Spinal cord (tissue), 10 donors: ENCODE measurements around the gene RUNDC3A. TPM values are rescaled to one million over a fixed set of nuclear protein-coding genes. Genes with fewer than 3 reads are reported as not detected.

Experiments
- DNase-seq, 6 donors: peaks; one replicate each; pipeline versions ENCODE4 v3.0.0 to v3.0.0-alpha.2; 2013 to 2015; ENCODE audit warnings: low spot score in 6 of 6, low read depth in 4 of 6
- H3K27ac ChIP-seq: one replicate; pipeline ENCODE4 v1.5.1; 2013; ENCODE audit warnings: low read depth, low read length, control low read depth
- H3K27me3 ChIP-seq: one replicate; pipeline ENCODE4 v1.6.1; 2013; ENCODE audit warnings: low read length; ENCODE audit not compliant: control insufficient read depth, insufficient read depth
- H3K36me3 ChIP-seq: one replicate; pipeline ENCODE4 v1.6.1; 2013; ENCODE audit warnings: low read length; ENCODE audit not compliant: control insufficient read depth, insufficient read depth
- H3K4me1 ChIP-seq: one replicate; pipeline ENCODE4 v1.6.1; 2013; ENCODE audit warnings: low read length; ENCODE audit not compliant: control insufficient read depth, insufficient read depth
- H3K4me3 ChIP-seq: one replicate; pipeline ENCODE4 v1.5.1; 2013; ENCODE audit warnings: low read depth, low read length, control low read depth
- H3K9me3 ChIP-seq: one replicate; pipeline ENCODE4 v1.6.1; 2013; ENCODE audit warnings: low read length; ENCODE audit not compliant: control insufficient read depth, insufficient read depth
- WGBS: methylation state at CpG from one replicate; pipeline ENCODE4 v1.1.5; 2013; ENCODE audit warnings: missing lambda C conversion rate; ENCODE audit not compliant: insufficient coverage; 5-methylcytosine and 5-hydroxymethylcytosine counted together
- polyA plus RNA-seq, 2 donors: library from polyadenylated mRNA; unstranded; fragments of 120-200 nt; gene quantifications; one replicate each; pipeline ENCODE4 v1.2.1, GENCODE V29; 2013; ENCODE audit not compliant: insufficient read length in 2 of 2
- total RNA-seq, 2 donors: library from RNA; depleted of rRNA in 1 of 2; stranded (reverse); fragments of 120-200 nt in 1 of 2; fragments of >200 nt in 1 of 2; gene quantifications; one replicate each; pipeline versions ENCODE4 v1.2.3 to v1.2.4, GENCODE V29; 2013 to 2014
- donor health status: healthy.

Gene RUNDC3A
- total and polyA plus RNA-seq, 4 donors, result 44.0 to 173 (median 112) TPM

DNA sequence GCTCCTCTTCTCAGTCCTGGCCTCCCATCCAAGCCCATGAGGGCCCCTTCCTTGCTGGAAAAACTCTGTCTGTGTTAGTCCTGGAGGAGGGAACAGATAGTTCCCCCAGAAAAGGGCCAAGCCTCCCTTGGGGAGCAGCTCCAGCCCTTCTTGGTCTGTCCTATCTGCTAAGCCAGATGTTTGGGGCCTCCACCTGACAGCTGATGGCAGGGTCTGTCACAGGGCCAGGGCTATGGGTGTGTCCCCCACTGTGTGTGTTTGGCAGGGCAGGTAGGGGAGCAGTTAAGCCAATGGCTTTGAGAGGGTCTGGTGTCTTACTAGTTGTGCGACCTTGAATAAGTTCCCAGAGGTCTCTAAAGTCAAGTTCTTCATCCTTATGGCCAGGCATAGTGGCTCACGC, 26.8 kb upstream of the RUNDC3A start:
- Histone ChIP-seq H3K27me3 (peaks cover 2% of the 10 kb centered on the region), H3K4me1 (peaks cover 8% of the 10 kb centered on the region), H3K36me3 (no peaks in the 10 kb centered on the region), H3K27ac (no peak overlapping the region), H3K4me3 (no peak overlapping the region), H3K9me3 (no peaks in the 10 kb centered on the region)
- no CpG with 5 or more reads among the region's 2 CpGs for WGBS
- DNase-seq, result no peak

DNA sequence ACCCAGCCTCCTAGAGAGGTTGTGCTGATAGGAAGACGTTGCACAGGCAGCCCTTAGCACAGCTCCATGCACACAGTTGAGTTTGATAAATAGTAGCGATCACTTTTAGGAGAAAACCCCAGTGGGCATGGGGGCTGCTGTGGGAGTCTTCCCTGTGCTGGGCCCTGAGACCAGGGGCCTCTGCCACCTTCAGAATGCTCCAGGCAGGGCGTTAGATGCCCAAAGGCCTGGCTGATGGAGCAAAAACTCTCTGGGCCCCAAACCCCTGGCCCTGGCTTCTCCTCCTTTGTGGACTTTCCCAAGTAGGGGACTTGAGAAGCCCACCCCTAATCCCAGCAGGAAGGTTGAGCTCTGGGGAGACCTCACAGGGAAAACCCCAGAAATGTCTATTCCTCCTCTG, 26.1 kb upstream of the RUNDC3A start:
- DNase-seq, result no peak
- 80% methylated on average over 2 of the region's 3 CpGs for WGBS
- Histone ChIP-seq H3K9me3 (no peaks in the 10 kb centered on the region), H3K4me1 (peaks cover 8% of the 10 kb centered on the region), H3K27me3 (peaks cover 2% of the 10 kb centered on the region), H3K4me3 (no peak overlapping the region), H3K27ac (no peak overlapping the region), H3K36me3 (no peaks in the 10 kb centered on the region)

DNA sequence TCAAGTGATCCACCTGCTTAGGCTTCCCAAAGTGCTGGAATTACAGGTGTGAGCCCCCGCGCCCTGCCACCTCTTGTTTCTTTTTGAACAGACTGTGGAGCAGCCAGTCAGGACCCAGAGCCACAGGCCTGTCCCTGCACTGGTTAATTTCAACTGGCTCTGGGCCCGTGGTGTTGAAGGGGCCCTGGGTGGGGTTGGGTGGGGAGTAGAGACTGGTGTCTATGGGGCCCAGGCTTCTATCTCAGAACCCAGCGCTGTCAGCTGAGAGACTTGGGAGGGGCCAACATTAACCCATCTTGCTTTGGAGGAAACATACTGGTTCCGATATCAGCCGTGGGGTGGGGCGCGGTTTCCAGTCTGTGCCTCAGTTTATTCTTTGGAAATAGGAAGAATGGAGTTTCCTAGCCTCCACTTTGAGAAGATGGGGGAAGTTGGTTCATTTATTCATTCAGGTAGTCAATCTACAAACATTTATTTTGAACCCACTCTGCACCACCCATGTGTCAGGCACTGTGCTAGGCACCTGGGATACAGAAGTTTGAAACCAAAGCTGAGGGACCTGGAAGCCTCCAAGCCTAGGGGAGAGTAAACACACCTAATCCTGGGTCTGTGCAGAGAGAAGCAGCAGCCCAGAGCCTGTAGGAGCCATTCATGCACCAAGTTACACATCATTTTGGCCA, 24.9 kb upstream of the RUNDC3A start:
- Histone ChIP-seq H3K4me3 (no peak overlapping the region), H3K4me1 (peaks cover 8% of the 10 kb centered on the region), H3K27ac (no peak overlapping the region), H3K9me3 (no peaks in the 10 kb centered on the region), H3K27me3 (no peaks in the 10 kb centered on the region), H3K36me3 (no peaks in the 10 kb centered on the region)
- no peak for DNase-seq
- WGBS, result 80% methylated on average over 8 of the region's 8 CpGs

DNA sequence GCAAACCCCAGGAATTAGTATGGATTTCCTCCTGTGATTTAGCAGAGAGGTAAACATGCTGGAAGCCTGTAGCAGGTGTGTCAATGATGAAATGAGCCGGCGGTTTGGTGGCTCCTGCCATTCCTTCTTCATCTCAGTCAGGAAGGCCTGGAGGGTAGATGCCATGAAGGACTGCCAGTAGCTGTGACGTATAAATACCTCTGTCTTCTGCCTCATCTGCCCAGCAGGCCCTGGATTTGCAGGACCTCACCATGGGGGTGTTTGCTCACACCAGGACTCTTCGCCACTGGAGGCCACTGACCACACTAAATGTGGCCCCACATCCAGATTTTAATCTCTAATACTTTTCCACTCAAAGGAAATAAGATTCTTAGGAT, 24.4 kb upstream of the RUNDC3A start:
- no peaks in the 10 kb centered on the region for H3K36me3 ChIP-seq
- DNase-seq, result no peak
- no peak overlapping the region for H3K4me3 ChIP-seq
- H3K27me3 ChIP-seq, result no peaks in the 10 kb centered on the region
- no peaks in the 10 kb centered on the region for H3K9me3 ChIP-seq
- WGBS, result 100% methylated on average over 2 of the region's 4 CpGs
- peaks cover 8% of the 10 kb centered on the region for H3K4me1 ChIP-seq
- no peak overlapping the region for H3K27ac ChIP-seq

DNA sequence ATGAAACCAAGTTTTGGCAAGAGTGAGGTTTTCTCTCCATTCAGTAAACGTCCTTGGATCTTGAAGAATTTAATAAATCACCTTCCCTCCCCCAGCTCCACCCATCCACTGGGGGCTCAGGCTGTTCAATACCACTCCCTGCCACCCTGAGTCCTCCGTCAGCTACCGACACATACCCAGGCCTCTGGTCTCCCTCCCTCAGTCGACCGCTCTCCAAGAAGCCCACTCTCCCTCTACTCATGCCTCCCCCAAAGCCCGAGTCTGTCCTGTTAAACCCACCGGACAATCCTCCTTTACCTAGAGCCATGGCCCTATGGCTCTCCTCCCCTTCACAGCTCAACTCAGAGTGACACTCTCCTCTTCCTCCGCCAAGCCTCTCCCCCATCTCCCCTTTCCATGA, 20.8 kb upstream of the RUNDC3A start:
- WGBS, result 70% methylated on average over 8 of the region's 8 CpGs
- H3K4me3 ChIP-seq, result no peak overlapping the region

DNA sequence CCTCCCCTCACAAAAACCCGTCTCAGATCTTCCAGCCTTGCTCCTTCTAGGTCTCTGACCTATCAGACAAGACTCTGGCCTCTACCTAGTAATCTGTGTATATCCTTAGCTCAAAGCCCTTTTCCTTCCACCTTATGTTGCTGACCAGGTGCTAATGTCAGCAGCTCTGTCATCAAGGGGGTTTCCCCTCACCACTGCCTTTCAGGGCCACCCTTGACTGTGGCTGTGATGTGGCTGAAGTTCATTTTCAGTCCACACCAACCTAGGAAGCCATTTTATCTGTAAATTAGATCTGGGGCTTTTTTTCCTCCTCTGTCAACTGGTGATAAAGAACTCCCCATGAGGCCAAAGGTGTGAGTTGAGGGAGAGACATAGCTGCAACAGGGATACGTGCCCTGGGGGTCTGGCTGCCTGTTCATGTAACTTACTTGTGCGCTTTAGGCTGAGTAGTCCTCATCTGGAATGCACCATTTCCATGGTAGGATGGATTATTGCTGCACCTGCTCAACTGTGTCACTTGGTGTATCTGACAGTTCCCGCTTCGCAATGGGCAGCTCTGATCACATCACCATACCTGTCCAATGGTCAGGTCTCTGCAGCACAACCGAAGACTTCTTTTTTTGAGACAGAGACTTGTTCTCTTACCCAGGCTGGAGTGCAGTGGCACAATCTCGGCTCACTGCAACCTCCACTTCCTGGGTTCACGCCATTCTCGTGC, 14.7 kb upstream of the RUNDC3A start:
- Histone ChIP-seq H3K36me3 (no peaks in the 10 kb centered on the region), H3K4me3 (no peak overlapping the region), H3K27me3 (no peaks in the 10 kb centered on the region), H3K27ac (no peak overlapping the region), H3K4me1 (no peaks in the 10 kb centered on the region), H3K9me3 (no peaks in the 10 kb centered on the region)
- DNase-seq, result no peak
- 87% methylated on average over 8 of the region's 9 CpGs for WGBS

More for the DNA sequence above, 20.8 kb upstream of the RUNDC3A start:
- Histone ChIP-seq H3K27me3 (no peaks in the 10 kb centered on the region), H3K27ac (no peak overlapping the region), H3K36me3 (no peaks in the 10 kb centered on the region), H3K4me1 (no peaks in the 10 kb centered on the region), H3K9me3 (no peaks in the 10 kb centered on the region)
- no peak for DNase-seq

DNA sequence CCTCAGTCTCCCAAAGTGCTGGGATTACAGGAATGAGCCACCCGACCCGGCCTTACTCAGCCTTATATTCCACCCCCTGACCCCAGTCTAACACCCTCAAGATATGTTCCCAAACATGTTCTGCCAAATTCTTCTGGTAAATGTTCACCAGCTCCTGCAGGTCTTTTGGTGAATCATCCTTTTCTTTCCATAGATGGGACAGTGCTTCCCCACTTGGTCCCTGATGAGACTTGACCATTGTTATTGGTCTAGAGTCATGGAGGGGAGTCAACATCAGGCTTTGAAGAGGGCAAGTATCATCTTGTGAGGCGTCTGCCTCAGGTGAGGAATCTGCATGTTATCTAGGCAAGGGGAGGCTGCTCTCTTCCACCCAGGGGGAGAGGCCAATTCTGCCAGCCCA, 10.4 kb upstream of the RUNDC3A start:
- no peaks in the 10 kb centered on the region for H3K9me3 ChIP-seq
- H3K4me3 ChIP-seq, result no peak overlapping the region
- no peaks in the 10 kb centered on the region for H3K27me3 ChIP-seq
- 72% methylated on average over 2 of the region's 3 CpGs for whole genome bisulfite sequencing
- DNase-seq, result no peak
- H3K27ac ChIP-seq, result no peak overlapping the region
- no peaks in the 10 kb centered on the region for H3K4me1 ChIP-seq
- H3K36me3 ChIP-seq, result no peaks in the 10 kb centered on the region

DNA sequence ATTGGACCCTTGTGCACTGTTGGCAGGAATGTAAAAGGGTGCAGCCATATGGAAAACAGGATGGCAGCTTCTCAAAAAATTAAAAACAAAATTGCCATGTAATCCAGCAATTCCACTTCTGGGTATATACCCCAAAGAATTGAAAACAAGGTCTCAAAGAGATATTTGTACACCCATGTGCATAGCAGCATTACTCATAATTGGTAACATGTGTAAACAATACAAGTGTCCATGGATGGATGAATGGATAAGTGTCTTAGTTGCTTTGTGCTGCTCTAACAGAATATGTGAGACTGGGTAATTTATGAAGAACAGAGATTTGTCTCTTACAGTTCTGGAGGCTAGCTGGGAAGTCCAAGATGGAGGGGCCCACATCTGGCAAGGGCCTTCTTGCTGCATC, 3.8 kb upstream of the RUNDC3A start:
- no peaks in the 10 kb centered on the region for H3K9me3 ChIP-seq
- peak in 1 of 6 donors; percentile 48 for DNase-seq
- H3K4me3 ChIP-seq, result no peak overlapping the region
- peaks cover 1% of the 10 kb centered on the region for H3K36me3 ChIP-seq
- no peaks in the 10 kb centered on the region for H3K27me3 ChIP-seq
- peaks cover 19% of the 10 kb centered on the region for H3K4me1 ChIP-seq
- no peak overlapping the region for H3K27ac ChIP-seq

DNA sequence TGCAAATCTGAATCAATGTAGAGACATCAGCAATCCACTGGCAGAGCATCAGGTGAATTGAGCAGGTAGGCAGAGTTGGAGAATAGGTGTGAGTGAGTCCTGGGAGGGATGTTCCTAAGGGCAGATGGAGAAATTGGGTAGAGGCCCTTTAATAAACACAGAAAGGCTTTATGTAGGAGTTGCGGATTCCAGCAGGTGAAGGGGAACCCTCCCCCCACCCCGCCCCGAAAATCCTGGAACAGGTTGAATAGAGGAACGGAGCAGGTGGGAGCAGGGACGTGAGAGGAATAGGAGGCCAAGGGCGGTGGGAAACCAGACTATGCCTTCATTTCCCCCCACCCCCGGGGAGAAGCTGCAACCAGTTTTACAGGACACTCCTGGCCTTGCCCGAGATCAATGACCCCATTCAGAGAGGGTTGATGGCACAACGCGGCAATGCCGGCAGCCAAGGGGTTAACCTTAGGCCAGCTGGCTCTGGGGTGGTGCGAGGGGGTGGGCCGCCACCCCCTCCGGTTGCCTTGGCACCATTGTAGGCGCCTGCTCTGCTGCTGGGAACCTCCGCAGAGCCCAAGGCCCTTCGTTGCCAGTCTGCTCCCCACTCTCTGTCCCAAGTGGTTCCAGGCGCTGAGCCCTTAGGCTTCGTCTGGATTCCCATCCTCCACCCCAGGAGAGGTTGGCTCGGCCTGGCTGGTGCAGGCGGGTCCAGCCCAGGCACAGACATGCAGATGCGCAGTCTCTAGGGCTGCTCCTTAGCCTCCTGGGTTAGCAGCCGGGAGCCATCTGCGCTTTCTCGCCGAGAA, 814 bp upstream of the RUNDC3A start:
- H3K27ac ChIP-seq, result peak overlapping the region; percentile 93
- H3K36me3 ChIP-seq, result peaks cover 18% of the 10 kb centered on the region
- WGBS, result 0% methylated on average over 16 of the region's 26 CpGs
- no peaks in the 10 kb centered on the region for H3K27me3 ChIP-seq
- peaks cover 42% of the 10 kb centered on the region for H3K4me1 ChIP-seq
- H3K9me3 ChIP-seq, result no peaks in the 10 kb centered on the region
- DNase-seq, result peak in 5 of 6 donors; percentile 48 to 92 (median 59)
- H3K4me3 ChIP-seq, result peak overlapping the region; percentile 55
